HG03025 (cell line): ENCODE measurements around the gene ROCK2.
"Not testable (repeated sequence)": the region's sequence is repeated elsewhere in the genome, so short reads cannot be mapped to it uniquely, and the experiment has no call there.

ENCODE experiments used
- ATAC-seq: cut with Tn5 transposase; IDR thresholded peaks from one replicate; pipeline ENCODE4 v1.9.1; 2021; ENCODE audit warnings: mild to moderate bottlenecking, moderate library complexity; ENCODE audit not compliant: unreplicated experiment, low FRiP score

The ROCK2 gene

GRCh38 chr2:11196246-11196645 lies 148.2 kb downstream of the ROCK2 start:
- no peak for ATAC-seq

GRCh38 chr2:11187731-11188130 lies 156.7 kb downstream of the ROCK2 start:
- no peak for ATAC-seq

GRCh38 chr2:11187083-11187619 lies 157.3 kb downstream of the ROCK2 start:
- ATAC-seq: no peak

GRCh38 chr2:11186145-11186544 lies 158.3 kb downstream of the ROCK2 start:
- no peak for ATAC-seq

- ATAC-seq: no peak
Measured at GRCh38 chr2:11182951-11183350, 161.5 kb downstream of the ROCK2 start.

GRCh38 chr2:11180653-11181052 lies 163.8 kb downstream of the ROCK2 start:
- no peak for ATAC-seq

- no peak for ATAC-seq
Measured at GRCh38 chr2:11179899-11180298, 164.5 kb downstream of the ROCK2 start.

- no peak for ATAC-seq
Measured at GRCh38 chr2:11179196-11179595, 165.2 kb downstream of the ROCK2 start.

- ATAC-seq: no peak
Measured at GRCh38 chr2:11177871-11178690, 166.4 kb downstream of the ROCK2 start.

GRCh38 chr2:11175293-11175795 lies 169.1 kb downstream of the ROCK2 start:
- ATAC-seq: no peak

- no peak for ATAC-seq
Measured at GRCh38 chr2:11174222-11174621, 170.2 kb downstream of the ROCK2 start.

GRCh38 chr2:11169333-11169732 lies 175.1 kb downstream of the ROCK2 start:
- no peak for ATAC-seq

GRCh38 chr2:11168488-11168887 lies 175.9 kb downstream of the ROCK2 start:
- ATAC-seq: no peak

- ATAC-seq: no peak
Measured at GRCh38 chr2:11166476-11166875, 178.0 kb downstream of the ROCK2 start.

- ATAC-seq: not testable (repeated sequence)
Measured at GRCh38 chr2:11165046-11165445, 179.4 kb downstream of the ROCK2 start.

GRCh38 chr2:11163439-11164317 lies 180.8 kb downstream of the ROCK2 start:
- ATAC-seq: no peak

- no peak for ATAC-seq
Measured at GRCh38 chr2:11161747-11162146, 182.7 kb downstream of the ROCK2 start.

- no peak for ATAC-seq
Measured at GRCh38 chr2:11160731-11161455, 183.5 kb downstream of the ROCK2 start.

- ATAC-seq: no peak
Measured at GRCh38 chr2:11160256-11160655, 184.2 kb downstream of the ROCK2 start.

GRCh38 chr2:11159574-11160170 lies 184.8 kb downstream of the ROCK2 start:
- ATAC-seq: no peak
